Hematopoietic multipotent progenitor cell treated with erythropoietin and hydrocortisone succinate and interleukin-3 and kit ligand, for 15 days (in vitro differentiated cells): ENCODE results near the gene LARP4B.

Experiments
- DNase-seq: peaks from one replicate; pipeline ENCODE4 v3.0.0-alpha.2; 2015; ENCODE audit warnings: low spot score

LARP4B gene

DNA sequence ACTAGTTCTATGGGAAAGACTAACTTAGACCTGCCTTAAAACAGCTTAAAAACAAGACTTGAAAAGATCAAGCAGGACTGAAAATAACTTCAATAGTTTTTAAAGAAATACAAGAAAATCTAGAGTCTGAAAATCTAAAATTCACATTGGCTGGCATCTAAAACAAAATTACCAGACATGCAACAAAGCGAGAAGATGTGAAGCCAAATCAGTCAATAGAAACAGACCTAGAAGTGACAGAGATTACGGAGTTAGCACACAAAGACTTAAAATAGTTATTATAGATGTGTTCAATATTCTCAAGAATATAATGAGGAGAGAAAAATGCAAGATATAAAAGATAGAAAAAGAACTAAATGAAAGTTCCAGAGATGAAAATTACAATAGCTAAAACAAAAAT lies 163.7 kb downstream of the LARP4B start:
- DNase-seq = no peak

DNA sequence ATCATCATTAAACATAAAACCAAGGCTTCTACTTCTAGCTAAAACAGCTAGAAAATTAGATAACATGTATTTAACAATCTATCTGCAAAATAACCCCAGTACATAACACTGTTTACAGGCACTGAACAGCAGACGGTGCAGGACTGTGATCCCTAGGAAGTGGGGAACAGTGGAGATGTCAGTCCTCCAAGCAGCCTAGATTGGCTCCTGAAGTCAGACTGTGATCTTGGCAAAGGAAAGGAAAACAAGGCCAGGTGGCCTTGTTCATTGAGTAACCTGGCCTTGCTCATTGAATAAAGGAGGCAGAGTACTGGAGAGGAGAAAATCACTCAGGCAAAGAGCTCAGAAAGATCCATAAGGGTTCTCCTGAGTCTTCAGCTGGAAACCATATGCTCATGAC lies 164.3 kb downstream of the LARP4B start:
- DNase-seq = no peak

DNA sequence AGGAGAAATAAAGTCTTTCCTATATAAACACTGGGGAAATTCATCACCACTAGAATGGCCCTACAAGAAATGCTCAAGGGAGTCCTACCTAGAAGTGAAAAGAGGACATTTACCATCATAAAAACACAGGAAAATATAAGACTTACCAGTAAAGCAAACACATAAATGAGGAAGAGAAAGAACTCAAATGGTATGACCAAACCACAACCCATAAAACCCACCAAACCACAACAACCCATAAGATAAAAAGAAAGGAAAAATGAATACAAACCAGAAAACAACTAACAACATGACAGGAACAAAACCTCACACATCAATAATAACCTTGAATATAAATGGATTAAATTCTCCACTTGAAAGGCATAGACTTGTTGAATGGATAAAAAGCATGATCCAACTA lies 170.1 kb downstream of the LARP4B start:
- no peak for DNase-seq

DNA sequence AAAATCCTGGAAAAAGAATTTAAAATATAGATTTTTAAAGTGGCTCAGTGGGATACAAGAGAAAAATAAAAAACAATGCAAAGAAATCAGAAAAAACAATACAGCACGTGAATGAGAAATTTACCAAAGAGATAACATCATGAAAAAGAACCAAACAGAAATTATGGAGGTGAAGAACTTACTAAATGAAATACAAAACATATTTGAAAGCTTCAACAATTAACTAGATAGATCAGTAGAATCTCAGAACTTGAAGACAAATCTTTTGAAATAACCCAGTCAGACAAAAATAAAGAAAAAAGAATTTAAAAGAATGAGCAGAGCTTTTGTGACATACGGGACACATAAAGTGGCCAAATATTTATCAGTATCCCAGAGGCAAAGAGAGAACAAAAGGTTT lies 170.9 kb downstream of the LARP4B start:
- no peak for DNase-seq

DNA sequence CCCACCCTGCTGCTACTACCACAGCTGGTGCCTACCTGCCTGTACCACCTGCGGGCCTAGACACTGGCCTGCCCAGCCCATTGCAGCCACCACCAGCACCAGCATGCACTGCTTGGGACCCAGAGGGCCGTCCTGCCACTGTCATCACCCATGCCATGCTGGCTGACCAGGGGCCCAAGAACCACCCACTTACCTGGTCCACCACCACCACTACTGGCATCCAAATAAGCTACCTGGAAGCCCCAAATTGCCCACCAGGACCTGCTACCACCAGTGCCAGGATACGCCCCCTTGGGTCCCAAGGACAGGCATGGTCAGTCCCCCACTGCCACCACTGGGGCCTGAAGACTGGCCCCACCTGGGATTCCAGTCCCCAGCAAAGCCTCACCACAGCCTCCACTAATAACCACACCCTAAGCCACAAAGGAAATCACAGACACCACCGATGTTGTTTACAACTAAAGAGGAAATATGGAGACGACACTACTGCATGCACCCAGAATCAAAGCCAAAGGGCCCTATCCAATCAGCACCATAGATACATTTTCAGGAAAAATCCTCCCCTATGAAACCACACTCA lies 171.5 kb downstream of the LARP4B start:
- no peak for DNase-seq
